Cardiac fibroblast (primary cell): ENCODE data around the gene CCNG2.

Experiments
- DNase-seq, 2 donors: peaks; one replicate each; pipeline versions ENCODE4 v3.0.0 to v3.0.0-alpha.2; 2010; ENCODE audit warnings: low read depth in 2 of 2
- H3K4me3 ChIP-seq, 2 donors: replicated peaks in 1 of 2; 1 replicate in 1 of 2; 2 replicates in 1 of 2; pipeline ENCODE4 v1.5.1; 2011; ENCODE audit warnings: low read depth in 2 of 2, low read length in 2 of 2, mild to moderate bottlenecking in 2 of 2, moderate library complexity in 1 of 2
- CTCF ChIP-seq: IDR thresholded peaks from one replicate; pipeline ENCODE4 v1.5.1; 2011; ENCODE audit warnings: low read depth, mild to moderate bottlenecking, low read length, inconsistent platforms

Gene CCNG2

DNA sequence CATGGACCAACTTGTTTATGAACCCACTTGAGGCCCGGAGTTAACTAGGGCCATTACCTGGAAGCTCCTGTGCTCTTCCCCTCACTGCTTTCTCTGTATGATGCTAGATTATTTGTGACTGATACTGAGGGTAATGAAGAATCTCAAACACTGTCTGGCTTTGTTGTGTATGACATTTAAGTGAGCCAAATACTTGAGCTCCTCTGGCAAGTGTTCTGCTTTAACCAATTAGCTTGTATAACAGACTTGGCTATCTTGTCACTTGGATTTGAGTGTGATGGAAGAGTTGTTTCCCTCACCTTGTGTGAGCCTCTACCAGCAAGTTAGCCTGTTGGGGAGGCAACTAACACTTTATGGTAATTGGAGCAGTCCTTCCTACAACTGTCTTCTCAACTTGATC lies 42.7 kb downstream of the CCNG2 start:
- TF ChIP-seq CTCF, result no peak
- no peak overlapping the region for H3K4me3 ChIP-seq
- no peak for DNase-seq

GRCh38 chr4:77201343-77201742 lies 44.3 kb downstream of the CCNG2 start:
- H3K4me3 ChIP-seq, result no peak overlapping the region
- no peak for TF ChIP-seq CTCF
- DNase-seq, result peak in 1 of 2 donors; percentile 47

GRCh38 chr4:77201857-77202256 lies 44.9 kb downstream of the CCNG2 start:
- no peak overlapping the region for H3K4me3 ChIP-seq
- no peak for DNase-seq
- no peak for TF ChIP-seq CTCF

- no peak overlapping the region for H3K4me3 ChIP-seq
Observed at GRCh38 chr4:77202491-77202890, 45.5 kb downstream of the CCNG2 start.

DNA sequence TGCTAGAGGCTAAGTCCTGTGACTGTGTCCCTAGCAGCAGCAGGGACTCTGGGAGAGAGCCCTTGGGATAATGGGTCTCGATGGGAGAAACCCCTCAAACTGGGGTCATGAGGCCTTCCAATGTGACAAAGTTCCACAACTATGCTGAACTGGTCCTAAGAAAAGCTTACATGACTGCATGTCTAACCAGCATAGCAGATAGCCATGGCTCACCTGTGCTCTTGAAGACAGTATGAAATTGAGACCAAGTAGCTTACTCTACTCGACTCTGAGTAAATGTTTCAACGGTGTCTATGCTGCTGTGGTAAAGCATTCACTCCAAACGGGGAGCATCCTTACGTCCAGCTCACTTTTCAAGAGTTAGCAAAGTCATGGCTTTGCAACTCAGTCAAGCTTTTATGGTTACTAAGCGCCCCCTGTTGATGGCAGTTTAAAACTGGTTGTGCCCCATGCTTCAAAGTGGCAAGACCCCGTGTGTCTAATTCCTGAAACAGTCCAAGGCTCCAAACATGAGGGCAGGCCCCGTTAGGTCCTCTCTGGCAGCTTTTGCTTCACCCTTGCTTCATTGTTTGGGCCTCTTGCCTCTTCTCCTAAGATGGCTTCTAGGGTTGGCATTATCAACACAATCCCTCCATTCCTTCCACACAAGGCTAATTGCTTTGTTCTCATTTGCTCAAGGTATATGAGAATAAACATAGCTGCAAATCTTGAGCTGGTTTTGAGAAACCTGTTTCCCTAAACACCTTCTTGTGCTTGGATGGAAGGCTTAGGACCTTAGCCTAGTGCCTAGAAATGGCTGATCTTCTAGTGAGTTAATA lies 46.6 kb downstream of the CCNG2 start:
- TF ChIP-seq CTCF, result peak; percentile 76
- no peak overlapping the region for H3K4me3 ChIP-seq

More at GRCh38 chr4:77202491-77202890, 45.5 kb downstream of the CCNG2 start:
- no peak for TF ChIP-seq CTCF
- no peak for DNase-seq

DNA sequence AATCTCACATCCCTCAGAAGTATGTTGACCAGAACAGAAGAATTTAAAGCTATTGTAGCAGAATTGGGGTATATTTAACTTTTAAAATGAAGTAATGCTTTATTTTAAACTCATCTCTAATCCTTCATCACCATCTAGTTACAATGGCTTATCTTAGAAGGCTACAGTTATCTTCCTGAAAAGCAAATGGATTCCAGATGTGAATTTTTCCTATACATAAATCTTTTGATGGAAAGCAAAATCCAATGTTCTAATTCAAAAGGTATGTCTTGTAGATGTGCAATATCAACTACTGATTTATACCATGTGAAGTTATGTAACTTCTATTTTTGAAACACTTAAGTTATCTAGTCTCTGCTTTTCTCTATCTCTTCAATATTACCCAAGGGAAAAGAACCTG lies 47.6 kb downstream of the CCNG2 start:
- no peak overlapping the region for H3K4me3 ChIP-seq
- DNase-seq, result no peak
- TF ChIP-seq CTCF, result no peak

More for the DNA sequence above, 46.6 kb downstream of the CCNG2 start:
- peak; percentile 88 to 90 for DNase-seq
